Fibroblast of peridontal ligament (primary cell): ENCODE results near the gene LRTM2.

ENCODE experiments used
- DNase-seq: peaks from one replicate; pipeline ENCODE4 v3.0.0-alpha.2; 2010; ENCODE audit errors: extremely low read depth

LRTM2 gene

GRCh38 chr12:1797991-1798640, 22.2 kb upstream of the LRTM2 start:
- DNase-seq, result no peak

DNA sequence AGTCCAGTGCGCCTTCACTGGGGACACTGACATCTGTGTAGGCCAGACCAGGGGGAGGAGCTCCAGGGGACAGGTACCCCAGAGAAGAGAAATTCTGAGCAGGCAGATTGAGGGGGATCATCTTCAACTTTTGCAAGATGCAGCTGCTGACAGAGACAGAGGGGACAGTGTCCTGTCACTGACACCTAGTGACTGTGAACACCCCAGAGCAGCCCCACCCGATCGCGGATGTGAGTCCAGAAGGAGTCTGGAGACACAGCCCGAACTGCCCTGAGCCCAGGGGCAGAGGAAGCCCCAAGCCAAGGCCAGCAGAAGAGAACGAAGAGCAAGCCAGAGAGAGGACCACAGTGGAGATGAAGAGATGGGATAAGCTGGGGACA, 21.7 kb upstream of the LRTM2 start:
- no peak for DNase-seq

DNA sequence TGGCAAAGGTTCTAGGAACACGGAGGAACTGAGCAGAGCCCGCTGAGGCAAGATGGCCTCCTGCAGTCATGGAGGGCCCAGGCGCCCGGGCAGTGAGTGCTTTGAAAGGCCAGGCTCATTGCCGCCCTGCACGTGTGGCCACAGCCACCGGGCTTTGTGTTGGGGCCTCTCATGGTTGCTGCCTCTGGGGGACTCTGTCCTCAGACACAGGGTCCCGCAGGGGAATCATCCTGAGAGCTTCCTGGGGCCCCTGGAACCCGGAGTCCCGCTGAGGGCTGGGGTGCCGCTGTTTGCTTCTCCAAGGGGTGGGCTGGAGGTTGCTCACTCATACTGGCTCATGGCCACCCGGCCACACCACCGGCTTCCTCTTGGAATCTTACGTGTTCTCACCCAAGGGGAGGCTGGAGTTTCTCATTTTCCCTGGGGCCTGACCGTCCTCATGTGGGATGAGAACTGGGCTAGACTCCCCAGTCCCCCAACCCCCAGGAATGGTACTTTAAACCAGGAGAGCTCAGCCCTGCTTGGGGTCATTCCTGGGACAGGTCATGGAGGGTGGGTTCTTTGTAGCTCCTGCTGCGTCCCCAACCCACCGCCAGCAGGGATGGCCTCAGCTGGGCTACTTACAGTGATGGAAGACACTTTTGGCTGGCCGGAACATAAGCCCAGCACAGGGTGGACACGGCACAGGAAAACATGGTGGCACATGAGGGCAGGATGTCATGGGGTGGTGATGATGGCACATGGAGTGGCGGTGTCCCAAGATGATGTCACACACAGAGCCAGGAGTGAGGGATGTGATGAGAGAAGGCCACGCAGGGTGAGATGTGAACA, 21.1 kb upstream of the LRTM2 start:
- DNase-seq, result no peak

DNA sequence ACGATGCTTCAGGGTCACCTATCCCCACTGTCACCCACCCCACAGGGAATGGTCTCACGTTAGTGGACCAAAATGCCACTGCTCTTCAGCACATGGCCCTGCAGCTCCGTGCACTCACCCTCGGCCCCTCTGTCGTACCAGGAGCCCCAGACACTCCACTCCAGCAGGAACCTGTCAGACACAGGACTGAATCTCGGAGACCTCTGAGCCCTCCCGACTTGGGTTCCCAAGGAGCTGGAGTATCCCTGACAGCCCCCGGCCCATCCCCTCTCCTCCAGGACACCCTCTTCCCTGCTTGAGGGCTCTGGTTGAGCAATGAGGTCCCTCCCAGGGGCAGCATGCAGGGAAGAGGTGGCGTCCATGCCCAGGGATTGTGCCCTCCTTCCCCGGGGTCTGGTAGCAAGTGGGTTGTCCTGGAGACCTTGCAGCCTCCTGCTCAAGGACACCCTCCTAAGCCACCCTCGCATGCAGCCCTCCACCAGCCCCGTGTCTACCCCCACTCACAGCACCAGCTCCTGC, 20.4 kb upstream of the LRTM2 start:
- DNase-seq, result no peak

DNA sequence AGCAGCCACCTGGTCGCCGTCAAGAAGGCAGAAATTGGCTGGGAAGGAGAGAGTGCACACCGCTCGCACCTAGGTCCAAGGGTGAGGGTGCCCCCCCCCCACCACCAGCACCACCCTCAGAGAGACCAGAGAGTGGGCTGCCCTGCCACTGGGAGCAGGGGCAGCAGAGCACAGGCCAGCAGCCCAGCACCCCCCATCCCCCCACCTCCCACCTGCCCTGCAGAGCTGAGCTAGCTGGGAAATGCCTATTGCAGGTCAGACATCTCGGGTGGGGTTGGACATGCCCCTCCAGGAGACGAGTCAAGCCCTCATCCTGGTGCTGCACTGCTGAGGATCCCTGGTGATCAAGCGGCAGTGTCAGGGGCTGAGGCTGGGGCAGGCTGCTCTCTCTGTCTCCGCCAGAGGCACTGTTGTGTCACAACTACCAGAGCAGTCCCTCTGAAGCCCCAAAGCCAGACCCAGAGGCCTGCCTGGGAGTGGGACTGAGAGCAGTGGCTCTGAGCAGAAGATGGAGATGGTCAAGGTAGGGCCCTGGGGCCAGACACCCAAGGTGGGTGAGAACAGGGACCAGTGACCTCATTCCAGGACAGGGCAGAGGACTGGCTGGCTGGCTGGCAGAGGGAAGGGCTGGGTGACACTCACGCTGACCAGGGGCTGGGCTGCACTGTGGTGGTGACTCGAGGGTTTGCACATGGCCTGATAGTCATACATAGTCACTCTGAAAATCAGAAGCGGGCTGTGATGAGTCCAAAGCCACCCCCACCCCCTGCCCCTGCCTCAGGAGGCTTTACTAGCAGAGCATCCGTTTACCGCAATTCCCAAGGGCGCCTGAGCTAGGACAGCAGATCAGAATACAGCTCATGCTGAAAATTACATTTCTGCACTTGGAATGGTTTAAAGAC, 19.7 kb upstream of the LRTM2 start:
- no peak for DNase-seq

DNA sequence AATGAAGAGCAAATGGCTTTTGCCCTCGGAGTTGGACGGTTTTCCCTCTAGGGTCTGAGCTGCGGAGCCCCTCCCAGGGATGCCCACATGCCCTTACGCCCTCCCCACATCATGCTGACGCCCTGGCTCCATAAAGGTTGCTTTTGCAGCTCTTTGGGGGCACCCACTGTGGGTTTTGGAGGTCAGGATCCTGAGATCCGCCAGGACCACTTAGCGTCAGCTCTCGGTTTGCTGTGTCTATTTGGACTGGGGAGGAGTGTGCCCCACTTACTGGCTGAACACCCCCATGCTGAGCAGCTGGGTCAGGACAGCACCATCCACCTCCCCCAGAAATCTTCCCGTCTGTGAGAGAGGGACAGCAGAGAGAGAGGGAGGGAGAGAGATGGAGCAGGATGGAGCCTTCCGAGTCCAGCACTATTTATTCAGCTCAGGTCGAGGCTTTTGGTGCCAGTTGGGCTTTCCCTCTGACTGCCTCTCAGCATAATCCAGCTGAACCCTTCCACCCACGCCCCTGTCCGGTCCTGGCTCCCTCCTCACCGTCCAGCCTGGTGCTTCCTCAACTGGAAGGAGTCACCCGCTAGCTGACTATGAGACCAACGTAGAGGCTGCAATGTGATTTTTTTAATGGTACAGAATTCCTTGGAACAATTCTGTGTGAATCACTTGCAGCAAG, 18.9 kb upstream of the LRTM2 start:
- peak; percentile 27 for DNase-seq

GRCh38 chr12:1803736-1804135, 16.6 kb upstream of the LRTM2 start:
- DNase-seq, result no peak

DNA sequence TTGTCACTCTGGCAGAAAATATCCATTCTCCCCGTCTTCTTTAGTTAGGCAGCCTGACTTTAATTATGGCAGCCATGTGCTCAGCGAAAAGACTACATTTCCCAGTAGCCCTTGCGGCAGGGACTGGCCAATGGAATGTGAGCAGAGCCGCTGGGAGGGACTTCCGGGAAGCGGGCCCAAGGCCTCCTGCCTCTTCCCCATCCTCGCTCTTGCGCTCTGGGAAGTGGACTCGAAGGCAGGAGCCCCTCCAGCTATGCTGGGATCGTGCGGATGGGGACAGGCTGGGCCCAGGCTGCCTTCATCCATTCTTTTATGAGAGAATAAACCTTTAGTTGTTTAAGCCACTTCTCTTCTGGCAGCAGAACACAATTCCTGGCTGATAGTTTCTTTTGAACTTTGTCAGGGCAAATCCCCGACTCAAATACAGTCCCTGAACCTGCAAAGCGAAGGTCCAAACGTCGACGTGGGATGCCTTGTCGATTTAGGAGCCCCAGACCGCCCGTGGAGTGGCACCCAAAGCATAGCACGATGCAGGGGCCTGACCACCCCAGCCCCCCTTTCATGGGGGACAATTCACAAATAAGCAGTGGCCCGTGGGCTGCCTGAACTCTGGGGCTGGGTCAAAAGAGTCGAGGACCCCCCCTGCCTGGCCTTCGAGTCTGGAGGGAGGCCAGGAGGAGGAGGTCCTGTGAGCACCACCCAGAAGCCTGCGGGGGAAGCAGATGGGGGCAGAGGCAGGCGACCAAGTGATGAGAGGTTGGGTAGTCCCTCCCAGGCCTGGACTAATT, 15.6 kb upstream of the LRTM2 start:
- DNase-seq, result peak; percentile 85

DNA sequence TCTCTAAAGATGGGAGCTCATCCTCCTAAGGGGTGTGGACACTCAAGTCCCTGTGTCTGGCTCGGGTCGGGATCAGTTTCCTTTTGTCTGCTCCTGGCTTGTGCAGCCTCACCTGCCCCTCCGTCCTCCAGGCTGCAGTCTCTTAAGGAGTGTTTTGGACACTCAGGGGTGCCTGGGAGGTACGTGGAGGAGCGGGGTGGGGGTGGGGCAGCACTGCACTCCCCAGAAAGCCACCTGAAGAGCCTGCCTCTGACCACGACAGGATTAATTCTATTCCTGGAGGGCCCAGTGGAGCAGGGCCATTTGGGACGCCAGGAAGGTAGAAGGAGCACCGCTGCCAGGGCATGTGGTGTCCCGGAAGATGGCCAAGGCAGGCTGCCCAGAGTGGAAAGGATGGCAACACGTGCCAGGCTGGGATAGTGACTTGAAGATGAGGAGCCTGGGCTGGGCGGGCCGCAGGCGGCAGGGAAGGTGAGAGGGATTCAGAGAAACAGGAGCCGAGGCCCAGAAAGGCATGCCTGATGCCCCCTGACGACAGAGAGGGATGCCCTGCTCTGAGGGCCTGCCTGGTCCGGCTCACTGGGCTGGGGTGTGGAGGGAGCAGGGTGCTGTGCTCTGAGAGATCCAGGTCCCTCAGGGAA, 14.8 kb upstream of the LRTM2 start:
- DNase-seq, result no peak

- peak; percentile 52 for DNase-seq
These were observed 13.9 kb upstream of the LRTM2 start for GRCh38 chr12:1806301-1807086.

GRCh38 chr12:1807087-1807860, 13.1 kb upstream of the LRTM2 start:
- no peak for DNase-seq

GRCh38 chr12:1808036-1808797, 12.1 kb upstream of the LRTM2 start:
- no peak for DNase-seq

- DNase-seq, result no peak
These were observed 11.4 kb upstream of the LRTM2 start for GRCh38 chr12:1808798-1809480.

DNA sequence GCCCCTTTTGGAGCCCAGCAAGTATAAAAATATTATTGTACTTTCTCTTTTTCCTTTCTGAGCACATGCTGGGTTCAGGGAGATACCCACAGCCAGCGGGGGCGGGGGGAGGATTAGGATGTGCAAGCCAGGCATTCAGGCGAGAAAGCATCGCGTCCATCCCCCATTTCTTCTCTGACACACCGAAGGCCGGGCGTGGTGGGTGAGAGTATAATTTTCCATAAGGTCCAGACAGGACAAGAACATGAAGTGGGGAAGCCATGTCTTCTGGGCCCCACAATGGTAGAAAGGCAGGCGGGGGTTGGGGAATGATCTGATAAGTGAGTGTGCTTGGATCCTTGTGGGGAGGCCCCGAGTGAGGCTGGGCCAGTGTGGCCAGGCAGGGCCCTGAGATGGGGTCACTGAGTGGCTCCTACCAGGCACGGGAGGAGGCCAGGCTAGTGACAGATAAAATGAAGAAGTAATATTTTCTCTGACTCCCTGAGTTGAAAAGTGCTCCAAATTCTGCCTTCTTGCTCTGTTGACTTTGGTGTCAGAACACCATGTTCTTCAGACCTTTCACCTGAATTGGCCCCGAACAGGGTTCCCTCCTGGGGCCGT, 10.7 kb upstream of the LRTM2 start:
- no peak for DNase-seq

- DNase-seq, result no peak
These were observed 10.0 kb upstream of the LRTM2 start for GRCh38 chr12:1810201-1810930.

DNA sequence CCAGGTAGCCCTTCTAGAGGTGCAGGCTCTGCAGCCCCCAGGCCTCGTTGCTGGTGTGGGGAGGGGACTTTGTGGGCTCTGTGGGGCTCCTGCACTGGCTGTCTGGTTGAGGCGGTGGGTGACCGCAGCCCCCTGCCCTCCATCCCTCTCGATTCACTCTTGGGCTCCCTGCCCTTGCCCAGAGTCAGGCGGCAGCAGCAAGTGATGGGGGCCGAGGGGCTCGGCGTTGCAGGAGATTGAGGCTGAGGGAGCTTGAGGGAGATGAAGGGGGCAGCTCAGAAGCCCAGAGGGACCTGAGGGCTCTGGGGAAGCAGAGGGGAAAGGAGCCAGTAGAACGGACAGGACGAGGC, 9.5 kb upstream of the LRTM2 start:
- DNase-seq, result no peak
